Endometrial microvascular endothelial cells (primary cell): ENCODE data around the gene COL6A5. TPM values are rescaled to one million over a fixed set of nuclear protein-coding genes. Genes with fewer than 3 reads are reported as not detected.

Source experiments
- total RNA-seq: library from RNA; depleted of rRNA; stranded (reverse); fragments of >200 nt; gene quantifications from one replicate; pipeline ENCODE4 v1.2.3, GENCODE V29; 2015; ENCODE audit errors: inconsistent ontology term

Gene COL6A5
- total RNA-seq, 1 donor from 2014 or later = not detected

Other genes with a start within 250 kb of the COL6A5 start
- not detected for gene COL6A6, start 171.5 kb downstream of the COL6A5 start, total RNA-seq